ENCODE measurements around the gene ROCK2.
"Not testable (repeated sequence)": the region's sequence is repeated elsewhere in the genome, so short reads cannot be mapped to it uniquely, and the experiment has no call there.

Gene ROCK2

DNA sequence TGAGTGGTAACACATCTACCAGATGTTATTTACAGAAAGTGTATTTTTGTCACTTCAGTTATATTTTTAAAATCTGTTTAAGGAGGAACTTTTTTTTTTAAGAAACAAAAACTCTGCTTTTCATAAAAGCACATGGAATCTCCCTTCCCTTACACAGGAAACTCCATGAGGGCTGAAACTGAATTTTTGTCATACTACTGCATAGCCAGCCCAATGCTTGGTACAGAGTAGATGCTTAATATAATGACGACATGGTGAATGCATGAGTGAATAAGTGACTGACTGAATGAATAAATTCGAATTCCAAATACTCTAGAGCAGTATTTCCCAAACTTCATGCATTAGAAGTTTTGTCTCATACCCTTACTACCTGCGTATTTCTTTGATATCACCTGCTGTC is 86.5 kb downstream of the ROCK2 start:
- TF ChIP-seq, protein P1, sequence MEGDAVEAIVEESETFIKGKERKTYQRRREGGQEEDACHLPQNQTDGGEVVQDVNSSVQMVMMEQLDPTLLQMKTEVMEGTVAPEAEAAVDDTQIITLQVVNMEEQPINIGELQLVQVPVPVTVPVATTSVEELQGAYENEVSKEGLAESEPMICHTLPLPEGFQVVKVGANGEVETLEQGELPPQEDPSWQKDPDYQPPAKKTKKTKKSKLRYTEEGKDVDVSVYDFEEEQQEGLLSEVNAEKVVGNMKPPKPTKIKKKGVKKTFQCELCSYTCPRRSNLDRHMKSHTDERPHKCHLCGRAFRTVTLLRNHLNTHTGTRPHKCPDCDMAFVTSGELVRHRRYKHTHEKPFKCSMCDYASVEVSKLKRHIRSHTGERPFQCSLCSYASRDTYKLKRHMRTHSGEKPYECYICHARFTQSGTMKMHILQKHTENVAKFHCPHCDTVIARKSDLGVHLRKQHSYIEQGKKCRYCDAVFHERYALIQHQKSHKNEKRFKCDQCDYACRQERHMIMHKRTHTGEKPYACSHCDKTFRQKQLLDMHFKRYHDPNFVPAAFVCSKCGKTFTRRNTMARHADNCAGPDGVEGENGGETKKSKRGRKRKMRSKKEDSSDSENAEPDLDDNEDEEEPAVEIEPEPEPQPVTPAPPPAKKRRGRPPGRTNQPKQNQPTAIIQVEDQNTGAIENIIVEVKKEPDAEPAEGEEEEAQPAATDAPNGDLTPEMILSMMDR (IDR thresholded peaks at IDR 0.05): no peak
- DNase-seq: no peak
- H3K27ac Mint-ChIP-seq: peak overlapping the region; percentile 78
- H3K9me3 Mint-ChIP-seq: peaks cover 11% of the 10 kb centered on the region
- H3K4me3 Mint-ChIP-seq: no peak overlapping the region
- H3K4me1 Mint-ChIP-seq: peaks cover 12% of the 10 kb centered on the region
- no peaks in the 10 kb centered on the region for H3K27me3 Mint-ChIP-seq (ENCODE audit: low read depth, poor library complexity)
- peaks cover 74% of the 10 kb centered on the region for H3K36me3 Mint-ChIP-seq (ENCODE audit: low read depth)

DNA sequence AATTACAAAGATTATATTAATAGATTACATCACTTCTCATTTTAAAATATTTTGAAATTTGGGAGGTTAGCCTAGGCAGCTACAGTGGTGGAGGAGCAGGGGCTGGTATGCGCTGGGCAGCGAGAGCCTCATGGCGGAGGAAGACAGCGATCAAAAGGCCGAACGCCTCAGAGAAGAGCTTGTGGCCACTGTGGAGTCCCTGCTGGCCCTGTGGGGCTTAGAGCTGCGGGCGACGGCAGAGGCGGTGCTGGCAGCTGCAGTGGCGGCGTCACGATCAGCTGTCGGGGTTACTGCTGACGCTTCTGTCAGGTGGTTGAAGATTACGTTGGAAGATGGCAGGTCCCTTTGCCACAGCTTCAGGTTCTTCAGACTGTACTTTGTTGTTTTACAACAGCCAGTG is 87.4 kb downstream of the ROCK2 start:
- DNase-seq: no peak
- H3K27ac Mint-ChIP-seq: no peak overlapping the region
- H3K27me3 Mint-ChIP-seq (ENCODE audit: low read depth, poor library complexity): no peaks in the 10 kb centered on the region
- peaks cover 4% of the 10 kb centered on the region for H3K9me3 Mint-ChIP-seq
- peaks cover 12% of the 10 kb centered on the region for H3K4me1 Mint-ChIP-seq
- H3K36me3 Mint-ChIP-seq (ENCODE audit: low read depth): peaks cover 72% of the 10 kb centered on the region
- no peak overlapping the region for H3K4me3 Mint-ChIP-seq
- TF ChIP-seq, protein P1 (IDR thresholded peaks at IDR 0.05): no peak

DNA sequence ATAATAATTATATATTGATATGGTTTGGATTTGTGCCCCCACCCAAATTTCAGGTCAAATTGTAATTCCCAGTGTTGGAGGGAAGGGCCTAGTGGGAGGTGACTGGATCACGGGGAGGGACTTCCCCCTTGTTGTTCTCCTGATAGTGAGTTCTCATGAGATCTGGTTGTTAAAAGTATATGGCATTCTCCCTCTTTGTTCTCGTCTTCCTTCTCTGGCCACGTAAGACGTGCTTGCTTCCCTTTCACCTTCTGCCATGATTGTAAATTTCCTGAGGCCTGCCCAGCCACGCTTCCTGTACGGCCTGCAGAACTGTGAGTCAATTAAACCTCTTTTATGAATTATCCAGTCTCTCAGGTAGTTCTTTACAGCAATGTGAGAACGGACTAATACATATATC is 88.3 kb downstream of the ROCK2 start:
- H3K27me3 Mint-ChIP-seq (ENCODE audit: low read depth, poor library complexity): no peaks in the 10 kb centered on the region
- H3K36me3 Mint-ChIP-seq (ENCODE audit: low read depth): peaks cover 69% of the 10 kb centered on the region
- no peak overlapping the region for H3K27ac Mint-ChIP-seq
- peaks cover 12% of the 10 kb centered on the region for H3K4me1 Mint-ChIP-seq
- H3K4me3 Mint-ChIP-seq: no peak overlapping the region
- TF ChIP-seq, protein P1 (IDR thresholded peaks at IDR 0.05): no peak
- DNase-seq: no peak
- peaks cover 4% of the 10 kb centered on the region for H3K9me3 Mint-ChIP-seq

DNA sequence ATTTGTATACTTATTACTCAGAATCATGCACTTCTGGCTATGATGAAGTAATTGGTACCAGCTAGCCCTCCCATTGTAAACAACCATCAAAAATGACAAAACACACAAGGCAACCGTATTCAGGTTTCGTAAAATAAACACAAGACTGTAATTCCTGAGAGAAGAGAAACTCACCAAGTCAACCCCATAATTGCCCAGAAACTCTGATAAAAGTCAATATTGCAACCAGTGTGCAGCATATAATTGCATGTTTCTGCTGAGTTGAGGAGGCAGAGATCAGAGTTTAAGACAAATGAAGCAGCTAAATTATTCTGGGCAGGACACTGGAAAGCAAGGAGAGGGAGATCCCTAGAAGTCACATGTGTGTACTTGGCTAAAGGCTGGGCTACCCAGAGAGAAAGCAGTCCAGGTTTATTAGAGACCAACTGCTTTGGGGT is 90.3 kb downstream of the ROCK2 start:
- H3K27me3 Mint-ChIP-seq (ENCODE audit: low read depth, poor library complexity): no peaks in the 10 kb centered on the region
- H3K9me3 Mint-ChIP-seq: peaks cover 4% of the 10 kb centered on the region
- TF ChIP-seq, protein P1 (IDR thresholded peaks at IDR 0.05): no peak
- DNase-seq: no peak
- H3K36me3 Mint-ChIP-seq (ENCODE audit: low read depth): peaks cover 62% of the 10 kb centered on the region
- H3K4me3 Mint-ChIP-seq: no peak overlapping the region
- peaks cover 12% of the 10 kb centered on the region for H3K4me1 Mint-ChIP-seq
- peak overlapping the region; percentile 25 for H3K27ac Mint-ChIP-seq

DNA sequence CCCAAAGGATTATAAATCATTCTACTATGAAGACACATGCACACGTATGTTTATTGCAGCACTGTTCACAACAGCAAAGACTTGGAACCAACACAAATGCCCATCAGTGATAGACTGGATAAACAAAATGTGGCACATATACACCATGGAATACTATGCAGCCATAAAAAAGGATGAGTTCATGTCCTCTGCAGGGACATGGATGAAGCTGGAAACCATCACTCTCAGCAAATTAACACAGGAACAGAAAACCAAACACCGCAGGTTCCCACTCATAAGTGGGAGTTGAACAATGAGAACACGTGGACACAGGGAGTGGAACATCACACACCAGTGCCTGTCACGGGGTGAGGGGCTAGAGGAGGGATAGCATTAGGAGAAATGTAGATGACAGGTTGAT is 92.0 kb downstream of the ROCK2 start:
- H3K27me3 Mint-ChIP-seq (ENCODE audit: low read depth, poor library complexity): not testable (repeated sequence)

DNA sequence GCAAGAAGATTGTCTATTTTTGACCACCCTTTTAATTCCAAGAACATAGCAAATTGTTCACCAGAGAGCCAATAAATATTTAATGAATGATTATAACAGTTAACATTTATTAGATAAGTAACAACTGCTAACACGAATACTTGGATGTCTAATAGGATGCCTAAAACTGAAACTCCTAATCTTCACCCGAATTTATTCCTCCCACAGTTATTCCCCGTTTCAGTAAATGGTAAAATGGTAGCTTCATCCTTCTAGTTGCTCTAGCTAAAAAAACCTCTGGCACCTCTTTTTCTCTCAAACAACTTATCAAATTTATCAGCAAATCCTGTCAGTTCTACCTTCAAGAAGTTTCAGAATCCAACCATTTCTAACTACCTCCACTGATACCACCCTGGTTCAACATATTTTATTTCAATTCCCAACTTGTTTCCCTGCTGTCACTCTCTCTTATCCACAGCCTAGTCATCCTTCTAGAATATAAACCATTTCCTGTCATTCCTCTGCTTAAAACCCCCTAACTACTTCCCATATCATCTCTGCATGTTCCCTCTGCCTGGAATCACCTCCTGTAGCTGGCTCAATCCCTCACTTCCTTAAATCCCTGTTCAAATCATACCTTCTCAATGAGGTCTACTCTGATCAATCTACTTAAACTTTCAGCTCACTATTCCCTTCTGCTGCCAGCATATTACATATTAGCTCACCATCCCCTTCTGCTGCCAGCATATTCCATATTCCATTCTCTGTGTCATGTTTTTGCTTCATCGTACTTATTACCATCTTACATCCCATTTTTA is 93.8 kb downstream of the ROCK2 start:
- no peaks in the 10 kb centered on the region for H3K9me3 Mint-ChIP-seq
- TF ChIP-seq, protein P1 (IDR thresholded peaks at IDR 0.05): no peak
- no peak overlapping the region for H3K4me3 Mint-ChIP-seq
- no peaks in the 10 kb centered on the region for H3K27me3 Mint-ChIP-seq (ENCODE audit: low read depth, poor library complexity)
- H3K27ac Mint-ChIP-seq: peak overlapping the region; percentile 33
- peaks cover 51% of the 10 kb centered on the region for H3K36me3 Mint-ChIP-seq (ENCODE audit: low read depth)
- no peak for DNase-seq
- peaks cover 13% of the 10 kb centered on the region for H3K4me1 Mint-ChIP-seq

More for the DNA sequence above, 92.0 kb downstream of the ROCK2 start:
- not testable (repeated sequence) for DNase-seq, H3K9me3 Mint-ChIP-seq, H3K27ac Mint-ChIP-seq, H3K4me3 Mint-ChIP-seq
- peaks cover 12% of the 10 kb centered on the region for H3K4me1 Mint-ChIP-seq
- peaks cover 59% of the 10 kb centered on the region for H3K36me3 Mint-ChIP-seq (ENCODE audit: low read depth)

Data from nephron progenitor cell (in vitro differentiated cells).